Measurements from ENCODE around the gene ATP12A.

Gene ATP12A

DNA sequence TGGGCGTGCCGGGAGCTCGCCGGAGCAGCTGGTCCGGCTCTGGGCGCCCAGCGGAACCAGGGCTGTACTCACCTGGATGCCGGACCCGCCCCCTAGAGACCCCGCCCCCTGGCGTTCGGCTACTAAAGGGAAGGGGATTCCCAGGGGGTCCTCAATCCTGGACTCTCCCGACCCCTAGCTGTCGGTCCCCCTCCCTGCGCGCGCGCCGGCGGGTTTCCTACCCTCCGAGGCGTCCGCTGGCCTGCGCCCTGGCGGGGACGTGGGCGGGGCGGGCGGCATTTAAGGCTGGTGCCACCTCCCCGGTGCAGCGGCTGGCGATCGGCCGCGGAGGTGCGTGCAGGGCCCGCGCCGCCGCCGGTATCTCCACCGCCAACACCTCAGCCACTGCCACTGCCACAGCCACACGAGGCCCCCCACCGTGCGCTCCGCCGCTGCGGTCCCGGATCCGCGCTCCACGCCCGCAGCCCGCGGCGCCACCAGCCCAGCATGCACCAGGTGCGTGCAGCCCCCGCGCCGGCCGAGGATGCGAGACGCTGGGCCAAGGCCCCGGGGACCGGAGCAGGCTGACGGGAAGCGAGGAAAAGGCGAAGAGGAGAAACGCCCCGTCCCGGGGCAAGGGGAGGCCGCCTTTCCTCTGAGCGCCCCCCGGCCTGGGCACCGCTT, at the start of gene ATP12A:
TSS of gene ATP12A (plus strand) at position 151 of the 663 bp plus-strand sequence. CDS start at position 487, 336 bp downstream.
- Histone ChIP-seq H2AFZ (peak within 1 kb of the TSS; percentile 76), H3K79me2 (no peaks in the 10 kb centered on the region), H3K4me2 (ENCODE audit: low read length) (peak within 1 kb of the TSS; percentile 86), H3K4me3 (ENCODE audit: low read depth, low read length) (peak within 1 kb of the TSS; percentile 53), H3K27me3 (ENCODE audit: control insufficient read depth, insufficient read depth, low read length) (no peaks in the 10 kb centered on the region), H3K9me3 (ENCODE audit: control insufficient read depth, low read length) (no peaks in the 10 kb centered on the region), H3K36me3 (ENCODE audit: control insufficient read depth, insufficient read depth, low read length) (no peaks in the 10 kb centered on the region), H3K4me1 (peaks cover 7% of the 10 kb centered on the region), H3K27ac (no peak within 1 kb of the TSS), H3K9ac (no peak within 1 kb of the TSS)
- TF ChIP-seq, protein P1, sequence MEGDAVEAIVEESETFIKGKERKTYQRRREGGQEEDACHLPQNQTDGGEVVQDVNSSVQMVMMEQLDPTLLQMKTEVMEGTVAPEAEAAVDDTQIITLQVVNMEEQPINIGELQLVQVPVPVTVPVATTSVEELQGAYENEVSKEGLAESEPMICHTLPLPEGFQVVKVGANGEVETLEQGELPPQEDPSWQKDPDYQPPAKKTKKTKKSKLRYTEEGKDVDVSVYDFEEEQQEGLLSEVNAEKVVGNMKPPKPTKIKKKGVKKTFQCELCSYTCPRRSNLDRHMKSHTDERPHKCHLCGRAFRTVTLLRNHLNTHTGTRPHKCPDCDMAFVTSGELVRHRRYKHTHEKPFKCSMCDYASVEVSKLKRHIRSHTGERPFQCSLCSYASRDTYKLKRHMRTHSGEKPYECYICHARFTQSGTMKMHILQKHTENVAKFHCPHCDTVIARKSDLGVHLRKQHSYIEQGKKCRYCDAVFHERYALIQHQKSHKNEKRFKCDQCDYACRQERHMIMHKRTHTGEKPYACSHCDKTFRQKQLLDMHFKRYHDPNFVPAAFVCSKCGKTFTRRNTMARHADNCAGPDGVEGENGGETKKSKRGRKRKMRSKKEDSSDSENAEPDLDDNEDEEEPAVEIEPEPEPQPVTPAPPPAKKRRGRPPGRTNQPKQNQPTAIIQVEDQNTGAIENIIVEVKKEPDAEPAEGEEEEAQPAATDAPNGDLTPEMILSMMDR (IDR thresholded peaks at IDR 0.05), result no peak

- H3K4me3 ChIP-seq (ENCODE audit: low read depth, low read length), result no peak overlapping the region
- no peaks in the 10 kb centered on the region for H3K9me3 ChIP-seq (ENCODE audit: control insufficient read depth, low read length)
- H3K4me2 ChIP-seq (ENCODE audit: low read length), result no peak overlapping the region
- H3K9ac ChIP-seq, result no peak overlapping the region
- H3K36me3 ChIP-seq (ENCODE audit: control insufficient read depth, insufficient read depth, low read length), result no peaks in the 10 kb centered on the region
- H3K4me1 ChIP-seq, result no peaks in the 10 kb centered on the region
- no peaks in the 10 kb centered on the region for H3K27me3 ChIP-seq (ENCODE audit: control insufficient read depth, insufficient read depth, low read length)
- TF ChIP-seq, protein P1 (IDR thresholded peaks at IDR 0.05), result no peak
- H3K27ac ChIP-seq, result no peak overlapping the region
- H3K79me2 ChIP-seq, result no peaks in the 10 kb centered on the region
- H2AFZ ChIP-seq, result no peak overlapping the region
Measured at GRCh38 chr13:24630851-24631620, 49.2 kb upstream of the ATP12A start.

GRCh38 chr13:24631922-24632321, 48.3 kb upstream of the ATP12A start:
- Histone ChIP-seq H3K27ac (no peak overlapping the region), H3K4me3 (ENCODE audit: low read depth, low read length) (no peak overlapping the region), H3K36me3 (ENCODE audit: control insufficient read depth, insufficient read depth, low read length) (no peaks in the 10 kb centered on the region), H3K4me1 (no peaks in the 10 kb centered on the region), H3K4me2 (ENCODE audit: low read length) (no peak overlapping the region), H3K79me2 (no peaks in the 10 kb centered on the region), H3K9me3 (ENCODE audit: control insufficient read depth, low read length) (no peaks in the 10 kb centered on the region), H3K27me3 (ENCODE audit: control insufficient read depth, insufficient read depth, low read length) (no peaks in the 10 kb centered on the region), H2AFZ (no peak overlapping the region), H3K9ac (no peak overlapping the region)
- TF ChIP-seq, protein P1 (IDR thresholded peaks at IDR 0.05), result no peak

GRCh38 chr13:24632382-24633121, 47.7 kb upstream of the ATP12A start:
- H3K4me2 ChIP-seq (ENCODE audit: low read length), result no peak overlapping the region
- TF ChIP-seq, protein P1 (IDR thresholded peaks at IDR 0.05), result no peak
- no peaks in the 10 kb centered on the region for H3K9me3 ChIP-seq (ENCODE audit: control insufficient read depth, low read length)

More at GRCh38 chr13:24632382-24633121, 47.7 kb upstream of the ATP12A start:
- Histone ChIP-seq H3K4me3 (ENCODE audit: low read depth, low read length) (no peak overlapping the region), H3K27me3 (ENCODE audit: control insufficient read depth, insufficient read depth, low read length) (no peaks in the 10 kb centered on the region), H3K36me3 (ENCODE audit: control insufficient read depth, insufficient read depth, low read length) (no peaks in the 10 kb centered on the region), H3K9ac (no peak overlapping the region), H3K4me1 (no peaks in the 10 kb centered on the region), H2AFZ (no peak overlapping the region), H3K27ac (no peak overlapping the region), H3K79me2 (no peaks in the 10 kb centered on the region)
